MM.1S (cell line): ENCODE measurements around the gene SELENOP.

ENCODE experiments used
- CTCF ChIP-seq: fragments of 300-600 bp; sonication (generic); IDR thresholded peaks from 2 replicates; pipeline ENCODE4 v1.5.1; 2016; ENCODE audit warnings: antibody characterized with exemption, low read length, mixed read lengths
- EZH2 ChIP-seq: fragments of 300-600 bp; sonication (generic); optimal IDR thresholded peaks from 2 replicates; pipeline ENCODE3; 2017; ENCODE audit warnings: low read depth, mild to moderate bottlenecking, antibody characterized with exemption, low read length, mixed read lengths

GRCh38 chr5:42855386-42855785 is 43.7 kb upstream of the SELENOP start:
- TF ChIP-seq EZH2 (no peak), CTCF (no peak)
